Activated CD8-positive, alpha-beta memory T cell treated with anti-CD3 and anti-CD28 coated beads, Interleukin-2, amount 50 U/mL, for 24 hours (primary cell): ENCODE data around the gene AP3S2.

ENCODE experiments used
- DNase-seq: peaks from one replicate; pipeline ENCODE4 v3.0.0-alpha.2; 2020; ENCODE audit errors: extremely low read depth

AP3S2 gene

GRCh38 chr15:89814112-89814742 lies 79.6 kb downstream of the AP3S2 start:
- DNase-seq = no peak

- DNase-seq = no peak
These were observed 80.2 kb downstream of the AP3S2 start for GRCh38 chr15:89813381-89814111.

GRCh38 chr15:89812847-89813320 lies 80.9 kb downstream of the AP3S2 start:
- no peak for DNase-seq

- no peak for DNase-seq
These were observed 81.6 kb downstream of the AP3S2 start for GRCh38 chr15:89812011-89812846.

- DNase-seq = no peak
These were observed 83.0 kb downstream of the AP3S2 start for GRCh38 chr15:89810837-89811236.

GRCh38 chr15:89809787-89810148 lies 84.0 kb downstream of the AP3S2 start:
- DNase-seq = no peak

GRCh38 chr15:89809093-89809786 lies 84.6 kb downstream of the AP3S2 start:
- DNase-seq = no peak

- no peak for DNase-seq
These were observed 85.5 kb downstream of the AP3S2 start for GRCh38 chr15:89808160-89808870.

GRCh38 chr15:89807689-89808088 lies 86.1 kb downstream of the AP3S2 start:
- DNase-seq = no peak

- no peak for DNase-seq
These were observed 86.9 kb downstream of the AP3S2 start for GRCh38 chr15:89806559-89807550.

GRCh38 chr15:89806210-89806558 lies 87.6 kb downstream of the AP3S2 start:
- no peak for DNase-seq

- no peak for DNase-seq
These were observed 88.3 kb downstream of the AP3S2 start for GRCh38 chr15:89805241-89806209.

- no peak for DNase-seq
These were observed 89.6 kb downstream of the AP3S2 start for GRCh38 chr15:89803941-89804800.

- DNase-seq = no peak
These were observed 90.6 kb downstream of the AP3S2 start for GRCh38 chr15:89802986-89803824.

- DNase-seq = no peak
These were observed 91.4 kb downstream of the AP3S2 start for GRCh38 chr15:89802231-89802928.

- no peak for DNase-seq
These were observed 92.2 kb downstream of the AP3S2 start for GRCh38 chr15:89801471-89802195.
